Measurements from ENCODE around the gene ADAT1. TPM values are rescaled to one million over a fixed set of nuclear protein-coding genes. Genes with fewer than 3 reads are reported as not detected.

Gene ADAT1
- total and polyA plus RNA-seq, 2 of the 13 experiments (the other 11 are each of a cell fraction or from before 2014, with no cell fraction given), result 18.4 to 40.8 TPM

GRCh38 chr16:75622761-75623605, at the start of gene ADAT1 (continued):
- TF ChIP-seq E2F1 (CRISPR knock-in tag; IDR thresholded peaks at IDR 0.05), result peak; percentile 99
- no peak for TF ChIP-seq CHCHD3 (CRISPR knock-in tag; IDR thresholded peaks at IDR 0.05)
- peak; percentile 65; the same call in 1 of the 2 replicates for TF ChIP-seq ZBED4 (CRISPR knock-in tag; IDR thresholded peaks at IDR 0.05; ENCODE audit: borderline replicate concordance)
- TF ChIP-seq BORCS8-MEF2B (CRISPR knock-in tag; IDR thresholded peaks at IDR 0.05), result peak; percentile 55; the same call in 1 of the 2 replicates
- no peak for TF ChIP-seq MBD4 (IDR thresholded peaks at IDR 0.05; ENCODE audit: borderline replicate concordance, low read length)
- no peak for TF ChIP-seq NR2F1 (CRISPR knock-in tag; IDR thresholded peaks at IDR 0.05)
- no peak for TF ChIP-seq ZBTB33 (CRISPR knock-in tag; IDR thresholded peaks at IDR 0.05)
- TF ChIP-seq KLF13 (CRISPR knock-in tag; IDR thresholded peaks at IDR 0.05), result no peak
- TF ChIP-seq ZNF136 (CRISPR knock-in tag; IDR thresholded peaks at IDR 0.05; ENCODE audit: low read depth), result peak; percentile 67; the same call in 1 of the 2 replicates
- TF ChIP-seq ZNF724P (CRISPR knock-in tag; IDR thresholded peaks at IDR 0.05; ENCODE audit: borderline replicate concordance), result peak; percentile 78; the same call in 1 of the 2 replicates
- no peak for TF ChIP-seq PRMT3 (CRISPR knock-in tag; IDR thresholded peaks at IDR 0.05; ENCODE audit: borderline replicate concordance, low read depth)
- no peak for TF ChIP-seq CREBL2 (CRISPR knock-in tag; IDR thresholded peaks at IDR 0.05; ENCODE audit: borderline replicate concordance)
- no peak for TF ChIP-seq ZNF609 (CRISPR knock-in tag; IDR thresholded peaks at IDR 0.05; ENCODE audit: borderline replicate concordance)
- no peak for TF ChIP-seq HMGA1 (CRISPR knock-in tag; conservative IDR thresholded peaks at IDR 0.05)
- TF ChIP-seq CAMTA2 (CRISPR knock-in tag; IDR thresholded peaks at IDR 0.05; ENCODE audit: borderline replicate concordance), result no peak; the same call in 1 of the 2 replicates
